ENCODE measurements around the gene ZFYVE16.
"Not testable (repeated sequence)": the region's sequence is repeated elsewhere in the genome, so short reads cannot be mapped to it uniquely, and the experiment has no call there.

The ZFYVE16 gene

GRCh38 chr5:80417973-80418372, 10.1 kb downstream of the ZFYVE16 start:
- TF ChIP-seq CTCF (IDR thresholded peaks at IDR 0.05) (no peak), ZFX (IDR thresholded peaks at IDR 0.05; ENCODE audit: borderline replicate concordance) (no peak)

GRCh38 chr5:80424365-80424764, 16.5 kb downstream of the ZFYVE16 start:
- H3K27ac ChIP-seq = not testable (repeated sequence)

More at GRCh38 chr5:80417973-80418372, 10.1 kb downstream of the ZFYVE16 start:
- no peak overlapping the region for H3K27ac ChIP-seq

- no peak overlapping the region for H3K27ac ChIP-seq
Observed at GRCh38 chr5:80435476-80435875, 27.6 kb downstream of the ZFYVE16 start.

GRCh38 chr5:80437326-80437725, 29.5 kb downstream of the ZFYVE16 start:
- TF ChIP-seq CTCF (IDR thresholded peaks at IDR 0.05) = no peak
- no peak for TF ChIP-seq ZFX (IDR thresholded peaks at IDR 0.05; ENCODE audit: borderline replicate concordance)
- H3K27ac ChIP-seq = no peak overlapping the region

More at GRCh38 chr5:80435476-80435875, 27.6 kb downstream of the ZFYVE16 start:
- TF ChIP-seq ZFX (IDR thresholded peaks at IDR 0.05; ENCODE audit: borderline replicate concordance) (no peak), CTCF (IDR thresholded peaks at IDR 0.05) (no peak)

GRCh38 chr5:80438739-80439138, 30.9 kb downstream of the ZFYVE16 start:
- H3K27ac ChIP-seq = no peak overlapping the region
- TF ChIP-seq ZFX (IDR thresholded peaks at IDR 0.05; ENCODE audit: borderline replicate concordance) = no peak
- TF ChIP-seq CTCF (IDR thresholded peaks at IDR 0.05) = no peak

GRCh38 chr5:80439213-80439612, 31.3 kb downstream of the ZFYVE16 start:
- H3K27ac ChIP-seq = no peak overlapping the region
- TF ChIP-seq CTCF (IDR thresholded peaks at IDR 0.05) (no peak), ZFX (IDR thresholded peaks at IDR 0.05; ENCODE audit: borderline replicate concordance) (no peak)

- TF ChIP-seq ZFX (IDR thresholded peaks at IDR 0.05; ENCODE audit: borderline replicate concordance) = no peak
- no peak for TF ChIP-seq CTCF (IDR thresholded peaks at IDR 0.05)
- H3K27ac ChIP-seq = no peak overlapping the region
Observed at GRCh38 chr5:80442742-80443141, 34.9 kb downstream of the ZFYVE16 start.

- H3K27ac ChIP-seq = no peak overlapping the region
- TF ChIP-seq CTCF (IDR thresholded peaks at IDR 0.05) = no peak
- TF ChIP-seq ZFX (IDR thresholded peaks at IDR 0.05; ENCODE audit: borderline replicate concordance) = no peak
Observed at GRCh38 chr5:80453366-80453765, 45.5 kb downstream of the ZFYVE16 start.

Data from 22Rv1 (cell line).